ENCODE measurements around the gene IQGAP3.

IQGAP3 gene

DNA sequence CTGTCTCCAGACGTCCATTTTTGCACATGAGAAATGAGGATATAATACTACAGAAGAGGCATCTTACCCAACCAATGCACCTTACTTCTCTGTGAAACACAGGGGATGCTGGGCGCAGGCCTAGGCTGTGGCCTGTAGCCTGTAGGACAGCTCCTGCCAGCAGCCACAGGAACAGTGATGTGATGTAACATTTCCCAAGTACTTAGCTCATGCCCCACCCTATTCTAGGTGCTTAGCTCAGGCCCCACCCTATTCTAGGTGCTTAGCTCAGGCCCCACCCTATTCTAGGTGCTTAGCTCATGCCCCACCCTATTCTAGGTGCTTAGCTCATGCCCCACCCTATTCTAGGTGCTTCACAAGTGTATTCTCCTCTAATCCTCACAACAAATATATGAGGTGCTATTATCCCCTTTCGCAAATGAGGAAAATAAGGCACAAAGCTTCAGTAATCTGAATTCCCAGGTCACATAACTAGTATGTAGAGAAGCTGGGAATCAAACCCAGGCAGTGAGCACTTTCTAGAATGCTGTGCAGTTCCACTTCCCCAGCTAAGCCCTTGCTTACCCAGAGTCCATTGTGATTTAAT, 14.6 kb upstream of the IQGAP3 start:
- H3K27me3 Mint-ChIP-seq = no peaks in the 10 kb centered on the region
- no peak overlapping the region for H3K4me3 Mint-ChIP-seq
- peaks cover 17% of the 10 kb centered on the region for H3K36me3 Mint-ChIP-seq (ENCODE audit: low read depth)
- DNase-seq = no peak
- no peaks in the 10 kb centered on the region for H3K9me3 Mint-ChIP-seq
- peaks cover 30% of the 10 kb centered on the region for H3K4me1 Mint-ChIP-seq (ENCODE audit: low read depth)
- no peak overlapping the region for H3K27ac Mint-ChIP-seq

DNA sequence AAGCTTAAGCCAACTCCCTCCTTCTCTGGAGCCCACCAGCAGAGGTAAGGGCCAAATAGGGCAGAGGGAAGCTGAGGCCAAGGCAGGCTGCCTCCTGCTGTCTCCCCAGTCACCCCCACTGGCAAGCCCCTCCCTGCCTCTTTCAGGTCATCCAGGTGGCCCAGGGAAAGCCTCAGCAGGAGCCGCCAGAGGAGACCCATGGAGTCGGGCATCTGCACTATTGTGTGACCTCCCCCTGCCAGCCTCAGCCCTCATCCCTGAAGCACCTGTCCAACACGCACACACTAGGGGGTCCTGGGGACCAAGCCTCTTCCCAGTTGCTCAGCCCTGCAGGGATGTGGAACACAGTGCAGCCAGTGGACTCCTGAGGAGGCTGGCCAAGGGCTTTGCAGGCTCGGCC, 14.0 kb upstream of the IQGAP3 start:
- H3K4me1 Mint-ChIP-seq (ENCODE audit: low read depth) = peaks cover 32% of the 10 kb centered on the region
- H3K9me3 Mint-ChIP-seq = no peaks in the 10 kb centered on the region
- H3K27me3 Mint-ChIP-seq = no peaks in the 10 kb centered on the region
- no peak for DNase-seq
- no peak overlapping the region for H3K4me3 Mint-ChIP-seq
- peak overlapping the region; percentile 29 for H3K27ac Mint-ChIP-seq
- H3K36me3 Mint-ChIP-seq (ENCODE audit: low read depth) = peaks cover 18% of the 10 kb centered on the region

DNA sequence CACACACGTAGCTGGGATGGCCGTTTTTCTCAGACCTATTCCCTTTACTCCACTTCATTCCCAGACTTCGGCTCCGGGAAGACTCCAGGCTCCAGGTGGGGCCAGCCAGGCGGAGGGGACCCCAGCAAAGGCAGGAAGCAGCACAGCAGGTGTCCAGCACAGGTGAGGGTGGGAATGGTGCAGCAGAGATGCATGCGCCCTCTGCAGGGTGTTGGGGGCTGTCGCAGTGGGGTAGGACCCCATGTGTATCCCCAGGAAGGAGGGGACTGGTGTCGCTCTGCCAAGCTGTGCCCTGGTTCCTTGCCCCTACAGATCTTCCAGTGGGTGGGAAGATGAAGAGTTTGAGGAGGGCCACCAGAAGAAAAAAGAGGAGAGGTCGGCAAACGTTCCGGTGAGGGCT, 12.4 kb upstream of the IQGAP3 start:
- Mint-ChIP-seq H3K4me1 (ENCODE audit: low read depth) (peaks cover 26% of the 10 kb centered on the region), H3K4me3 (no peak overlapping the region)

DNA sequence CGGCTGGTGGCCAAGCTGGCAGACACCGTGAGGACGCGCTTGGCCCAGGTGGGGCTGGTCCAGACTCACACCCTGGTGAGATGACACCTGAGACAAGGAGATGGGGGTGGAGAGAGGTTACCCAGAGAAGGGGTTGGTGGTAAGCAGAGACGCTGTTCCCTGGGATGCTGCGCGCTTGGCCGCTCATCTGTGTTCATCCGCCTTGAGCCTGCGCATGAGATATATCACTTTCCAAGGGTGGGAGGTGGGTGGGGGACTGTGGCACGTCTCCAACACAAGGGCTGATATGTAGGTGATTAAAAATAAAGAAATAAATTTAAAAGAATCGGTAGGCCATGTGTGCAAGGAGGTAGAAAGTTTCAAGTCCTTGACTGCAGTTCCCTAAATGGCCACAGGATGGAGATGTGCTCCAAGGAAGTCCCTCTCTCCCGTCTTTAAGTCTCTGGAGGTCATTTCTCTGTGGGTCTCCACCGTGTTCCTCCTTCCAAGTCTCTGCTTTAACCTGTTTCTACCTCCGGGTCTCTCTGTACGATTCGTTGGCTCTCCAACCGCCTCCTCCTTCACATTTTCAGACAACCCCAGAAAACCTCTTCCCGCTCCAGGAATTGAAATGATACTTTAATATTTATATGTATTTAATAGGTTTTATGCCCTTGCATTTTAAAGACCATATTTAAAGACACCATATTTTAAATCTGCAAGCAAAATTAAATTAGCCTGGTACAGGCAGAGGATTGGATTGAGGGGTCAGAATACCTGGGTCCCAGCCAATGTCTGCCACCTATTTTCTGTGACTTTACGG, 11.7 kb upstream of the IQGAP3 start:
- H3K9me3 Mint-ChIP-seq = no peaks in the 10 kb centered on the region
- peaks cover 18% of the 10 kb centered on the region for H3K36me3 Mint-ChIP-seq (ENCODE audit: low read depth)
- H3K4me3 Mint-ChIP-seq = peak overlapping the region; percentile 83
- peak overlapping the region; percentile 90 for H3K27ac Mint-ChIP-seq
- H3K27me3 Mint-ChIP-seq = no peaks in the 10 kb centered on the region
- DNase-seq = peak; percentile 63
- H3K4me1 Mint-ChIP-seq (ENCODE audit: low read depth) = peaks cover 26% of the 10 kb centered on the region

More for the DNA sequence above, 12.4 kb upstream of the IQGAP3 start:
- DNase-seq = no peak
- Mint-ChIP-seq H3K27ac (no peak overlapping the region), H3K36me3 (ENCODE audit: low read depth) (peaks cover 18% of the 10 kb centered on the region), H3K9me3 (no peaks in the 10 kb centered on the region), H3K27me3 (no peaks in the 10 kb centered on the region)

DNA sequence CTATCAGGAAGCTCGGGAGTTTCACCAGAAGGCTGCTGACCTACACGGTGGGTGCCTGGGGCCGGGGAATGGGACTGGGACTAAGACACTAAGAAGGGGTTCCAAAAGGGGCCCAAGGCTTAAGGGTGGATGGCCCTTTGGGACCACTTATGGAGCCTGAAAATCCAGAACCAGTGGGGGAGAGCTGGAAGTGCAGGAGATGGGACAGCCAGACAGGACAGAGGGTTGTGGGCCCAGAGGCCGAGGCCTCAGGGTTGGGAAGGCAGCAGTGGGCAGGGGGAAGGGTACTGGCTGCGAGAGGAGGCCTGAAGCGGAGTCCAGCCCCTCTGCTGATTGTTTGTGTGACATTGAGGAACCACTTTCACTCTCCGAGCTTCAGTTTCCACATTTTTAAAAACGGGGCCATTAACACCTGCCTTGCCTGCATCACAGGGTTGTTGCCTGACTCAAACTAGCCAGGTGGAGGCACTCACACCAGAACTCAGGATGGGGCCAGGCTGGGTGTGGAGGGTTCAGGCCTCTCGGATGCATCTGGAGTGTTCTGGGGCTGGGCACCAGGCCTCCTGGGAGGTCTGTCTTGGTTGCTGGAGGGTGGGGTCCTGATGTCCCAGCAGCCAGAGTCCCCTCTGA, 10.1 kb upstream of the IQGAP3 start:
- peaks cover 26% of the 10 kb centered on the region for H3K4me1 Mint-ChIP-seq (ENCODE audit: low read depth)
- no peaks in the 10 kb centered on the region for H3K9me3 Mint-ChIP-seq
- no peaks in the 10 kb centered on the region for H3K27me3 Mint-ChIP-seq
- peak overlapping the region; percentile 90 for H3K27ac Mint-ChIP-seq
- H3K36me3 Mint-ChIP-seq (ENCODE audit: low read depth) = peaks cover 18% of the 10 kb centered on the region
- DNase-seq = peak; percentile 60
- peak overlapping the region; percentile 83 for H3K4me3 Mint-ChIP-seq

DNA sequence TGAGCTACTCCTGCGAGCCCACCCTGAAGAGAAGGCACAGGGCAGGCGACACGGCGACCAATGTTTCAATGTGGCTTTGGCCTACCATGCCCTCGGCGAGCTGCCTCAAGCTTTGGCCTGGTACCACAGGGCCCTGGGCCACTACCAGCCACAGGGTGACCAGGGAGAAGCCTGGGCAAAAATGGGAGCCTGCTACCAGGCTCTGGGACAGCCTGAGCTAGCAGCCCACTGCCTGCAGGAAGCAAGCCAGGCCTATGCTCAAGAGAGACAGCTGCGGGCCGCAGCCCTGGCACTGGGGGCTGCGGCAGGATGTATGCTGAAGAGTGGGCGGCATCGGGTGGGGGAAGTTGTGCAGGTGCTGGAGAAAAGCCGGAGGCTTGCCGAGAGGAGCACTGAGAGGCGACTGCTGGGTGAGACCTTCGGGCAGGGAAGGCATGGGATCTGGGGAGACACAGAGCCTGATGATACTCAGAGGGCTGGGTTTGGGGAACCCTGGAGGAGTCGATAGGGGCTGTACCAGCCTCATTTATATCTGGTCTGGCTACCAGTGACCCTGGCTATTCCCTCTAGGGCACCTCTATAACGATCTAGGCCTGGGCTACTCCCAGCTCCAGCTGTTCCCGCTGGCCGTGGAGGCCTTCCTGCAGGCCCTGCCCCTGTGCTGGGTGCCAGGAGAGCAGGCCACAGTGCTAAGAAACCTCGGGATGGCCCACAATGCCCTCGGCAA, 9.5 kb upstream of the IQGAP3 start:
- Mint-ChIP-seq H3K36me3 (ENCODE audit: low read depth) (peaks cover 18% of the 10 kb centered on the region), H3K27me3 (no peaks in the 10 kb centered on the region), H3K27ac (peak overlapping the region; percentile 90), H3K4me3 (peak overlapping the region; percentile 83), H3K4me1 (ENCODE audit: low read depth) (peaks cover 26% of the 10 kb centered on the region), H3K9me3 (no peaks in the 10 kb centered on the region)
- peak; percentile 74 for DNase-seq

DNA sequence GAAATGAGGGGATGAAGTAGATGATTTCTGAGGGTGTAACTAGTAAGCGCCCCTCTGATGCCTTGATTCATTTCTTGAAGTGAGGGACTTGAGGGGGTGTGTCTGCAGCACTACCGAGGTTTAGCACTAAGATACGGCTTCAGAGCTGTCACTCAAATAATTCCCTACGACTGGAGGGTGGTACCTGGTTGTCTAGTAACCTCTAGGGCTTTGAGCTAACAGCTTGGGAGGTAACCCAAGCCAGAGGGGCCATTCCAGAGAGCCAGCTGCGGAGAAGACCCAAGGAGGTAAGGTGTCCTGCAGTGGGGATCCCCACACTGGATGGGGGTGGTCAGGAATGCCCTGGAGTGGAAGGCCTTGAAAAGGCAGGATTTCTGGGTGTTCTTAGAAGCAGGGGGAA, 7.1 kb upstream of the IQGAP3 start, which contains the start of gene TTC24:
Gene TTC24 (plus strand): TSS at position 252 of the 400 bp plus-strand sequence. CDS start 1,642 bp downstream, outside the sequence.
- Mint-ChIP-seq H3K4me1 (ENCODE audit: low read depth) (peaks cover 26% of the 10 kb centered on the region), H3K27me3 (no peaks in the 10 kb centered on the region), H3K27ac (no peak within 1 kb of the TSS), H3K36me3 (ENCODE audit: low read depth) (peaks cover 11% of the 10 kb centered on the region), H3K9me3 (no peaks in the 10 kb centered on the region), H3K4me3 (no peak within 1 kb of the TSS)
- no peak for DNase-seq

DNA sequence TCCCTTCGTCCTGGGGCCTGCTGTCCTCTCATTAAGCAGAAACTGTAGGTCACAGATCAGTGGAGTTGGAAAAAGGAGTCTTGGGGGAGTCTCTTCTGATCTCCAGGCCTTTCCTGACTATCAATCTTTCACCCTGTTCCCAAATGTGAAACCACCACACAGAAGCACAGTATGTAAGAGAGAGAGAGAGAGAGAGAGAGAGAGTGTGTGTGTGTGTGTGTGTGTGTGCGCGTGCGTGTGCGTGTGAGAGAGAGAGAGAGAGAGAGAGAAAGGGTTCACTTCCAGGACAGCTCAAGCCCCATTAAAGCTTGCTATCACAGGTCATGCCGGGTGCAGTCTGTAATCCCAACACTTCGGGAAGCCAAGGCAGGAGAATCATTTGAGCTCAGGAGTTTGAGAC, 5.7 kb upstream of the IQGAP3 start:
- H3K27ac Mint-ChIP-seq = no peak overlapping the region
- peaks cover 15% of the 10 kb centered on the region for H3K4me1 Mint-ChIP-seq (ENCODE audit: low read depth)
- H3K36me3 Mint-ChIP-seq (ENCODE audit: low read depth) = peaks cover 7% of the 10 kb centered on the region
- H3K9me3 Mint-ChIP-seq = no peaks in the 10 kb centered on the region
- H3K27me3 Mint-ChIP-seq = peaks cover 10% of the 10 kb centered on the region
- DNase-seq = no peak
- H3K4me3 Mint-ChIP-seq = no peak overlapping the region

DNA sequence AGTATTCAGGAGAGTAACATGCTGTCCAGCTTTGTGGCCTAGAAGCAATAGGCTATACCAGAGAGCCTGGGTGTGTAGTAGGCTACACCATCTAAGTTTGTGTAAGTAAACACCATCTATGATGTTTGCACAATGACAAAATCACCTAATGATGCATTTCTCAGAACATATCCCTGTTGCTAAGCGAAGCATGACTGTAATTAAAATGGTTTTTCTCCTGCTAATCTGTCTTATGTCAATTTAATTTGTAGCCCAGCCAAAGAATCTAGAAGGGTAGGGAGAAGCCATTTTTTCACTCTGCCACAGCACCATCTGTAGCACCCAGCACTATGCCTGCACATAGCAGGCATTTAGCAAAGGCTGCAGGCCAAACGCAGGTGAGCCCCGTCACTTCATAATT, 5.2 kb upstream of the IQGAP3 start:
- Mint-ChIP-seq H3K27ac (no peak overlapping the region), H3K9me3 (no peaks in the 10 kb centered on the region), H3K4me3 (no peak overlapping the region), H3K27me3 (peaks cover 16% of the 10 kb centered on the region), H3K4me1 (ENCODE audit: low read depth) (peaks cover 12% of the 10 kb centered on the region), H3K36me3 (ENCODE audit: low read depth) (peaks cover 6% of the 10 kb centered on the region)
- no peak for DNase-seq

DNA sequence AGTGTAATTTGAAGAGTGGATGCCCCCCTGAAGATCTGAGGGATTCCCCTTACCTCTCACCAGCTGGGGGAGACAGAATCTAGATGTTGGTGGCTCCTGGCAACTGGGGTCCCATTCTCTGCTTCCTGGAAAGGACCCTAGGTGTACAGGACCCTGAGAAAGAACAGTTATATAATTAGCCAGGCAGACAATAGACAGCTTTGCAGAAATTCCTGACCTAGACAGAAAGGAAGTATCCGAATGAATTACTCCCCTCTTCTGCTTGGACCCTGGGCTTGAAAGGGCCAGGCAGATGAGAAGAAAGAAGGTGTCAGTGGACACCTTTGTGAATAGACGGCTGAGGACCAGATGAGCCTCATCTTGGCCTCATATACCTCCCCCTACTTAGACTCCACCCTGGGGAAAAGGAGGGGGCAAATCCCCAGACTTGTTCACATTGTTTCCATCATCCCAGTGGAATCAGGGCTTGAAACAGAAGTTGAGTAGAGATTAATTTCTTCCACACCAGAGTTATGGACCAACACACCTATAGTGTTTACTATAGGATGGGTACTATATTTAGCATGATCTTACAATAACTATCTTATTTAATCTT, 1.8 kb upstream of the IQGAP3 start:
- H3K36me3 Mint-ChIP-seq (ENCODE audit: low read depth) = peaks cover 5% of the 10 kb centered on the region

DNA sequence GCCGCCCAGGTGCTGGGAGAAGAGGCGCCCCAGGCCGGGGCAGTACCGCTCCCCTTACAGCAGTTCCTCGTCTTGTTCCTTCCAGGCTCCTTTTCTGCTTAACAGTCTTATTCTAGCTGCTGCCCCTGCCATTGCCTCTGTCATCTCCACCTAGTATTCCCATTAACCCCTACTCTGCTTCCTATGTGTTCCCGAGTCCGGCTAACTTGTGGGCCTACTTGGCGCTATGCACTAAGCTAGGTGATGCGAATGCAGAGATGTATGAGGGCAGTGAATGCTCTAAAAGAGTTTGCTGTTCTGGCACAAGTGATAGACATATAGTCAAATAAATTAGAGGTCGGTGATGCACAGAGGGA, 276 bp upstream of the IQGAP3 start:
- H3K27ac Mint-ChIP-seq = peak overlapping the region; percentile 79
- peaks cover 20% of the 10 kb centered on the region for H3K4me1 Mint-ChIP-seq (ENCODE audit: low read depth)

More for the DNA sequence above, 1.8 kb upstream of the IQGAP3 start:
- no peak overlapping the region for H3K4me3 Mint-ChIP-seq
- no peaks in the 10 kb centered on the region for H3K9me3 Mint-ChIP-seq
- no peak overlapping the region for H3K27ac Mint-ChIP-seq
- DNase-seq = no peak
- H3K27me3 Mint-ChIP-seq = peaks cover 36% of the 10 kb centered on the region
- H3K4me1 Mint-ChIP-seq (ENCODE audit: low read depth) = peaks cover 20% of the 10 kb centered on the region

DNA sequence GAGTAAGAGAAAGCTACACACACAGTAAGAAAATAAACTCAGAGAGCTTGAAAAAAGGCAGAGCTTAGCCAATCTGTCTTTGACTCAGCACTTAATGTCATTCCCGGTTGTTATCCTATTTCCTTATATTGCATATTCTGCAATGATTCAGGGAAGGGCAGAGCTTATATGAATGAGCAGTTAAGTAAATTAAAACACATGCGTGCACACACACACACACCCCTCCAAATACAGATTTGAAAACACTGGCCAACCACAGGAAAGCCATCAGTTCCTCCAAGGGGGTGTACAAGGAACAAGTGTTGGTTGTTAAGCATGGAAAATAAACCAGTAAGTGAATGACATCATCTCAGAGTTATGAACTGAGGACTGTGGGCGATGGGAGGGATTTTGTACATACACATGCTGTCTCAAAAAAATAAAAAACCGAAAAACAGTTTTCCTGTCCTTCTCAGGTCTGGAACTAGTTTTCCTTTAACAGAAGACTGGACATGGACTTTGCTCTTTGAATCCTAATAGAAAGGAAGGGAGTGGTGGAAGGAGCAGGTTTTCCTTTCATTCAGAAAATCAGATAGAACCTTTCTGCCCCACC, 1.0 kb downstream of the IQGAP3 start:
- H3K27me3 Mint-ChIP-seq = peaks cover 36% of the 10 kb centered on the region
- peaks cover 5% of the 10 kb centered on the region for H3K36me3 Mint-ChIP-seq (ENCODE audit: low read depth)
- H3K9me3 Mint-ChIP-seq = no peaks in the 10 kb centered on the region
- H3K27ac Mint-ChIP-seq = no peak overlapping the region
- no peak for DNase-seq
- peaks cover 20% of the 10 kb centered on the region for H3K4me1 Mint-ChIP-seq (ENCODE audit: low read depth)
- H3K4me3 Mint-ChIP-seq = peak overlapping the region; percentile 89

More for the DNA sequence above, 276 bp upstream of the IQGAP3 start:
- peak overlapping the region; percentile 89 for H3K4me3 Mint-ChIP-seq
- H3K36me3 Mint-ChIP-seq (ENCODE audit: low read depth) = peaks cover 5% of the 10 kb centered on the region
- H3K27me3 Mint-ChIP-seq = peaks cover 36% of the 10 kb centered on the region
- no peaks in the 10 kb centered on the region for H3K9me3 Mint-ChIP-seq
- no peak for DNase-seq

DNA sequence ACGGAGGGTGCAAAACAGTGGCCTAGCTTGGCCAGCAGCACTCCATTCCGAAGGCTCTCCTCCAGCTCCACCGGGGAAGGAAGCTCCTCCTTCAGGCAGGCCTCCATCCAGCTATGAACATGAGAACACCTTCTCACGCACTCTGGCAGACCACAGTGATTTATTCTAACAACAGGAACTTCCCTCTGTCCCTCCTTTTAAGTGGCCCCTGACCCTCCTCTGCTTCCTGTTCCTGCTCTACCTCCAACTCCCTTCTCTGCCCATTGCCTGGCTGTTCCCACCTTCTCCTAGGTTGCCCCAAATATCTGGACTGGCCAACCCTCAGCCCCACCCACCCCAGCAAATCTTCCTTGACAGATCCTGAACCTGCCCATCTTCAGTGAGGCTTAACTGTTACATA, 5.9 kb downstream of the IQGAP3 start:
- Mint-ChIP-seq H3K27me3 (peaks cover 9% of the 10 kb centered on the region), H3K4me3 (no peak overlapping the region), H3K9me3 (no peaks in the 10 kb centered on the region), H3K36me3 (ENCODE audit: low read depth) (no peaks in the 10 kb centered on the region), H3K27ac (no peak overlapping the region), H3K4me1 (ENCODE audit: low read depth) (peaks cover 7% of the 10 kb centered on the region)
- DNase-seq = no peak

DNA sequence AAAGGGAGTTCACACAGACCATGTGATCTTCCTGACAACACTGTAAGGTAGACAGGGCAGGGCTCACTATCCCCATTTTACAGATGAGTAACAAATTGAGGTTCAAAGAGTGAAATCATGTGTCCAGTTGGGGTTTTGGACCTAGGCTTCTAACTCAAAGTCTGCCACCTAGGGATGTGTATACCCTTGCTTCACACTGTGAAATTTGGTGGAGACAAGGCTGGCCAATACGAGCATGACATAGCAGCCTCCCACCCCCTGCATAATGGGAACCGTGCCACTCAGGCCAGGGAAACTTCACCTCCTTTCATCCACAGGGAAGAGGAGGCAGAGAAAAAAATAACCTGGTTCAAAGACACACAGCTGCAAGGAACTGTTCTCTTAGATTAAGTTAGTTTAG, 6.8 kb downstream of the IQGAP3 start:
- peaks cover under 1% of the 10 kb centered on the region for H3K27me3 Mint-ChIP-seq
- H3K27ac Mint-ChIP-seq = no peak overlapping the region
- no peaks in the 10 kb centered on the region for H3K9me3 Mint-ChIP-seq
- no peak for DNase-seq
- H3K36me3 Mint-ChIP-seq (ENCODE audit: low read depth) = no peaks in the 10 kb centered on the region
- no peaks in the 10 kb centered on the region for H3K4me1 Mint-ChIP-seq (ENCODE audit: low read depth)
- no peak overlapping the region for H3K4me3 Mint-ChIP-seq
